Transverse colon (tissue), 3 donors: ENCODE measurements around the gene CCL17.

Experiments
- POLR2A ChIP-seq: fragments of 450-650 bp; IDR thresholded peaks from one replicate; pipeline ENCODE4 v1.6.1; 2016; ENCODE audit warnings: antibody characterized with exemption, mild to moderate bottlenecking, moderate library complexity
- TF ChIP-seq, protein P1 (sequence below), 5 experiments: fragments of 200-600 bp in 3 of 5; fragments of 450-650 bp in 2 of 5; sonication (generic) in 3 of 5; IDR thresholded peaks; 1 replicate in 2 of 5; 2 replicates in 3 of 5; pipeline ENCODE4 v1.5.1; 2016 to 2017; ENCODE audit warnings: antibody characterized with exemption in 5 of 5, inconsistent platforms in 3 of 5, mild to moderate bottlenecking in 2 of 5, moderate library complexity in 1 of 5

DNA sequence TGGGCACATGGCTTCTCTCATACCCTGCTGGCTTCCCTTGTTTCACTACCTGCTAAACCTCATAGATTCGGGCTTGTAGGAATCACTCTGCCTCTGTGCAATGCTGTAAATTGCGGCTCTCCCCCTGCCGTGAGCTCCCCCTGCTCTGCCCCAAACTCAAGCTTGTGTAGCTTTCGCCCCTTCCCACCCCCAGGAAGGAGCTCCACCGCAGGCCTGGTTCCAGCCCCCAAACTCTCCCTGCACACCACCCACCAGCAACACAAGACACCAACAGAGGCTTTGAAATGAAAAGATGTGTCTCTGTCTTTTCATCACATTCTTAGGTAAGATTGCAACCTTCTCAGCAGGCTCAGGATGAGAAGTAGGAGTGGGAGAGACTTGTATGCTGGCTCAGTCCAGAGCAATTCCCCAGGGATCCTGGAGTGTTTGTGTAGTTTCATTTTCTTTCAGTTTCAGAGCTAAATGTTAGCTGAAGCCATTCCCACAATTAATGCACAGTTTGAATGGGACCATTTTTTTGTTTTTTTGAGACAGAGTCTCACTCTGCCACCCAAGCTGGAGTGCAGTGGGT is 18.1 kb upstream of the CCL17 start:
- TF ChIP-seq, protein P1, sequence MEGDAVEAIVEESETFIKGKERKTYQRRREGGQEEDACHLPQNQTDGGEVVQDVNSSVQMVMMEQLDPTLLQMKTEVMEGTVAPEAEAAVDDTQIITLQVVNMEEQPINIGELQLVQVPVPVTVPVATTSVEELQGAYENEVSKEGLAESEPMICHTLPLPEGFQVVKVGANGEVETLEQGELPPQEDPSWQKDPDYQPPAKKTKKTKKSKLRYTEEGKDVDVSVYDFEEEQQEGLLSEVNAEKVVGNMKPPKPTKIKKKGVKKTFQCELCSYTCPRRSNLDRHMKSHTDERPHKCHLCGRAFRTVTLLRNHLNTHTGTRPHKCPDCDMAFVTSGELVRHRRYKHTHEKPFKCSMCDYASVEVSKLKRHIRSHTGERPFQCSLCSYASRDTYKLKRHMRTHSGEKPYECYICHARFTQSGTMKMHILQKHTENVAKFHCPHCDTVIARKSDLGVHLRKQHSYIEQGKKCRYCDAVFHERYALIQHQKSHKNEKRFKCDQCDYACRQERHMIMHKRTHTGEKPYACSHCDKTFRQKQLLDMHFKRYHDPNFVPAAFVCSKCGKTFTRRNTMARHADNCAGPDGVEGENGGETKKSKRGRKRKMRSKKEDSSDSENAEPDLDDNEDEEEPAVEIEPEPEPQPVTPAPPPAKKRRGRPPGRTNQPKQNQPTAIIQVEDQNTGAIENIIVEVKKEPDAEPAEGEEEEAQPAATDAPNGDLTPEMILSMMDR (IDR thresholded peaks at IDR 0.05): no peak
- no peak for TF ChIP-seq POLR2A
